Measurements from ENCODE around the gene OGFRL1.

The OGFRL1 gene

GRCh38 chr6:71287038-71287437, 1.6 kb upstream of the OGFRL1 start:
- Histone ChIP-seq H3K4me2 (ENCODE audit: low read length) (peak overlapping the region; percentile 100; the same call in 1 of the 2 replicates), H3K9me3 (ENCODE audit: low read length) (no peaks in the 10 kb centered on the region), H3K4me3 (ENCODE audit: low read depth, low read length, poor library complexity, severe bottlenecking) (peak overlapping the region; percentile 90), H3K79me2 (ENCODE audit: insufficient read depth, low read length) (peaks cover 28% of the 10 kb centered on the region), H4K20me1 (ENCODE audit: insufficient read depth, low read length) (no peaks in the 10 kb centered on the region), H3K27me3 (ENCODE audit: insufficient read depth, low read length) (no peaks in the 10 kb centered on the region), H3F3A (ENCODE audit: insufficient read depth, low read length) (no peaks in the 10 kb centered on the region), H2AFZ (ENCODE audit: low read length) (no peak overlapping the region), H3K9ac (ENCODE audit: low read length) (peak overlapping the region; percentile 90; the same call in 1 of the 2 replicates), H3K9me2 (ENCODE audit: low read depth, low read length) (no peaks in the 10 kb centered on the region), H3K27ac (ENCODE audit: low read depth, low read length, poor library complexity, severe bottlenecking) (peak overlapping the region; percentile 96), H3K36me3 (ENCODE audit: insufficient read depth, low read length) (peaks cover 4% of the 10 kb centered on the region; the same call in 1 of the 2 replicates), H3K4me1 (ENCODE audit: insufficient read depth, low read length, severe bottlenecking) (peaks cover 40% of the 10 kb centered on the region)
- TF ChIP-seq EZH2 (IDR thresholded peaks at IDR 0.05; ENCODE audit: borderline replicate concordance, low read length) (no peak), CTCF (IDR thresholded peaks at IDR 0.05; ENCODE audit: low read length) (no peak)

- Histone ChIP-seq H3K9me3 (ENCODE audit: low read length) (no peaks in the 10 kb centered on the region), H3K27ac (ENCODE audit: low read depth, low read length, poor library complexity, severe bottlenecking) (peak overlapping the region; percentile 96), H3K9me2 (ENCODE audit: low read depth, low read length) (no peaks in the 10 kb centered on the region), H3K4me1 (ENCODE audit: insufficient read depth, low read length, severe bottlenecking) (peaks cover 49% of the 10 kb centered on the region), H3K4me2 (ENCODE audit: low read length) (peak overlapping the region; percentile 100), H3F3A (ENCODE audit: insufficient read depth, low read length) (no peaks in the 10 kb centered on the region), H2AFZ (ENCODE audit: low read length) (peak overlapping the region; percentile 72; the same call in 1 of the 2 replicates), H3K9ac (ENCODE audit: low read length) (peak overlapping the region; percentile 90), H4K20me1 (ENCODE audit: insufficient read depth, low read length) (no peaks in the 10 kb centered on the region), H3K36me3 (ENCODE audit: insufficient read depth, low read length) (peaks cover 4% of the 10 kb centered on the region; the same call in 1 of the 2 replicates), H3K79me2 (ENCODE audit: insufficient read depth, low read length) (peaks cover 36% of the 10 kb centered on the region), H3K4me3 (ENCODE audit: low read depth, low read length, poor library complexity, severe bottlenecking) (peak overlapping the region; percentile 90), H3K27me3 (ENCODE audit: insufficient read depth, low read length) (no peaks in the 10 kb centered on the region)
- TF ChIP-seq EZH2 (IDR thresholded peaks at IDR 0.05; ENCODE audit: borderline replicate concordance, low read length) (no peak), CTCF (IDR thresholded peaks at IDR 0.05; ENCODE audit: low read length) (no peak)
Measured at GRCh38 chr6:71287926-71288227, 734 bp upstream of the OGFRL1 start.

- Histone ChIP-seq H3K27ac (ENCODE audit: low read depth, low read length, poor library complexity, severe bottlenecking) (peak overlapping the region; percentile 80), H3K9me2 (ENCODE audit: low read depth, low read length) (no peaks in the 10 kb centered on the region), H4K20me1 (ENCODE audit: insufficient read depth, low read length) (no peaks in the 10 kb centered on the region), H3K4me1 (ENCODE audit: insufficient read depth, low read length, severe bottlenecking) (peaks cover 49% of the 10 kb centered on the region), H3F3A (ENCODE audit: insufficient read depth, low read length) (no peaks in the 10 kb centered on the region), H3K36me3 (ENCODE audit: insufficient read depth, low read length) (peaks cover 16% of the 10 kb centered on the region), H3K27me3 (ENCODE audit: insufficient read depth, low read length) (no peaks in the 10 kb centered on the region), H3K9ac (ENCODE audit: low read length) (peak overlapping the region; percentile 90), H3K79me2 (ENCODE audit: insufficient read depth, low read length) (peaks cover 40% of the 10 kb centered on the region), H3K4me3 (ENCODE audit: low read depth, low read length, poor library complexity, severe bottlenecking) (peak overlapping the region; percentile 90), H3K9me3 (ENCODE audit: low read length) (no peaks in the 10 kb centered on the region), H3K4me2 (ENCODE audit: low read length) (peak overlapping the region; percentile 100), H2AFZ (ENCODE audit: low read length) (no peak overlapping the region)
- TF ChIP-seq CTCF (IDR thresholded peaks at IDR 0.05; ENCODE audit: low read length) (no peak), EZH2 (IDR thresholded peaks at IDR 0.05; ENCODE audit: borderline replicate concordance, low read length) (no peak)
Measured at GRCh38 chr6:71289039-71289801, 609 bp downstream of the OGFRL1 start.
